ENCODE measurements around the gene LSAMP.
"Not testable (repeated sequence)": the region's sequence is repeated elsewhere in the genome, so short reads cannot be mapped to it uniquely, and the experiment has no call there.

The LSAMP gene

DNA sequence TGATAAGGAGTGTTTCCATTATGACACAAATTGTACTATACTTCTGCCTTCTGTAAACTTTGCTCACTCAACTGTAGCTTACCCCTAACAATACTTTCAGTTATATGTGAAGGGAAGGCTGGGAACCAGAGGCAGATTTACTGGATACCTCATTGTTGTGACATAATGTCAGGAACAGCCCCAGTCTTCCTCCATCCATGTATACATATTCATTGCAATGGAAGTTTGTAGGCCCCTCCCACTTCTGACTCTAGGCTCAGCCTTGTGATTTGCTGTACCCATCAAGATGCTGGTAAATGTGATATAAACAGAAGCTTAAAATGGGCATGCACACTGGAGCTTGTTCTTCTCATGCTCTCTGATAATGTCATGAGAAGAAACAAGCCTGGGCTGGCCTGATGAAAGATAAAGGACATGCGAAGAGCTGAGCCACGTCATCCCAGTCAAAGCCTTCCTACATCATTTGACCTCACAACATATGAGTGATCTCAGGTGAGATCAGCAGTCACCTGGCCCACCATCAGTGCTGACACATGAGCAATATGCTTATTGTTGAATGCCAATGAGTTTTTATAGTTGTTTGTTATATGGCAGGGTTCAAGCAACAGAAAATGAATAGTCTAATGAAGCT, 554.2 kb downstream of the LSAMP start:
- DNase-seq (ENCODE audit: low read depth), result no peak

DNA sequence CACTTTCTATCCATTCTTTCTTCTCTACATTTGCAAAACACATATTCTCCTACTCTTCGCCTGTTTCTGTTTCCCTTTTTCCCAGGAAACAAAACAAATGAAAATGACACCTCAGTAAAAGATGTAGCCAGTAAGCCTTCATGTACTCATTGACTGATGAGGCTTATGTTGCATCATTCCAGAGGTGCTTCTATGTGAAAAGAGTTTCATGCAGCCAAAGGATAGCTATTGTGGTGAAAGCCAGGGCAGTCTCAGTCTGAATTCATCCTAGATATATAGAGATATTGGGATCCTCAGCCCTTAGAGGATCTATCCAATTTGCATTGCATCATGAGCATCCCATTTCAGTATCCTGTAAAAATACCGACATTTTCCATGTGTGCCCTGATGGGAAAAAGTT, 554.7 kb downstream of the LSAMP start:
- DNase-seq (ENCODE audit: low read depth), result no peak

- no peak for DNase-seq (ENCODE audit: low read depth)
These were observed 559.7 kb downstream of the LSAMP start for GRCh38 chr3:115885621-115886020.

DNA sequence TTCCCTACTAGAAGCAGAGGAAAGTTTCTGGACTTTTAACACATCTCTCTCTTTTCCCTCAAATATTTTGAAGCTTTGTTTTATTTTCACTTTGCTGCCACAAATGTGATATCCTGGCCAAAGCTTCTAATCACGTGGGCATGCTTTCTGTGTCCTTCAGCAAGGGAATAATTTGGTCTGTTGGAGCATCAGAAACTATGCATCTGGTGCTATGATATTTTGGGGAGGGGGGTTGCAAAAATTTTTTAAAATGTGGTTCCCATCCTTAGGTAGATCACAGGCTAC, 567.7 kb downstream of the LSAMP start:
- DNase-seq (ENCODE audit: low read depth), result no peak

DNA sequence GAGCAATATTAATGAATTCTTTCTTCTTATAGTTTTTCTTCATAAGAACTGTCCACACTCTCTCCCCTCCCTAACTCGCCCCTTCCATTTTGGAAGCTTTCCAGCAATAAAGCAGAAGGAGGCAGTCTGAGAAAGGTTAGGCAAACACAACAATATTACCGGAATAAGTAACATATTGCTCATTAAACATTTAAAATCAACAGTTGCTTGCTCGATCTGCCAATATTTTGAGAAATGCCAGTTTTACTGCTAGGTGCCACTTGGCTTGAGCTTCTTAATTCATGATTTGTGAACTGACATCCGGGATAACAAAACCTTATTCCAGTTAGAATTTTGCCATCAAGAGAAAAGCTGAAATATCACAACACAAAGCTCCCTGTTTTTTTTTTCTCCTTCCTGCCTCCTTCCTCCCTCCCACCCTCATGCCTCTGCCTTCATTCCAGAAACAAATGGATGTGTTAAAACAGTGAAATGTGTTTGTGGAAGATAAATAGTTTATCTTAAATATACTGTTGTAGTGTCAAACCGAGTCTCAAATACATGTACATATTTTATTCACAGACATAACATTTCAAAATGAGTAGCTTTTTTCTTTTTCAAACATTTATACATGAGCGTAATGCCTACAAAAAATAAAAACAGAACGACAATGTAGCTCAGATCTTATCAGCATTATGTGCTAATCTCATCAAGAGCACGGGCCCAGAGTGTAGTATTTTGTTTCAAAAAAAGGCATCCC, 568.2 kb downstream of the LSAMP start:
- DNase-seq (ENCODE audit: low read depth), result no peak

GRCh38 chr3:115875460-115875859, 569.8 kb downstream of the LSAMP start:
- DNase-seq (ENCODE audit: low read depth), result no peak

DNA sequence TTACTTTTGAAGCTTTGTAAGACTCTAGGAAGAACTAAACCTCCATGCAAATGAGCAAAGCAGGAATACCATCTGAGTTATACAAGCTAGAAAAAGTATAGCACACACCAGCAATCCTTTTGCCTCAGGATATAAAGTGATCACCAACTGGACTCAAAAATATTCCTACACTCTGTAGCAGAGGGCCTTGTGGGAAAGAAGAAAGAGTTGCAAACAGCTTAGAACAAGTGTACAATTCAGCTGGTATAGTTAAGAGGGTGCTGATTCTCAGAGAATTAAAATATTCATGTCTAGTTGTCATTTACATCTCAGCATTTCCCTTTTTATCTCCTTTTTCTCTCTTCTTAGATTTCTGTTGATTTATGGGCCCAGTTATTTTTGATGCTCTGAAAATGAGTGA, 573.6 kb downstream of the LSAMP start:
- no peak for DNase-seq (ENCODE audit: low read depth)

DNA sequence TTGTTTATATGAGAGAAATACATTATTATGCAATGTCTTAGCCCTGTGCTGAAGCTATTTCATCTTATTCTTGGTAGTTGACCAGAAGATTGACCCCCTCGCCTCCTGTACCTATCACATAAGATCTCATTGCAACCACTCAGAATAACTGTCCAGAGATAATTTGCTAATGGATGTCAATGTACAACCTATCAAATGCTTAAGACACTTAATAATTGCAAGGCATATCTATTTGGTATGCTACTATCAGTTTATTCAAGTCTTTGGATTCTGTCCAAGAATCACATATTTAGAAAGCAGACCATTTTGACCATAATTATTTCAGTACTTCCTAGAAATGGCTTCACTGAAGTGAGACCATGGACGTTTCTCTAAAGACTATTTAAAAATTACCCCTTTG, 580.4 kb downstream of the LSAMP start:
- DNase-seq (ENCODE audit: low read depth), result no peak

DNA sequence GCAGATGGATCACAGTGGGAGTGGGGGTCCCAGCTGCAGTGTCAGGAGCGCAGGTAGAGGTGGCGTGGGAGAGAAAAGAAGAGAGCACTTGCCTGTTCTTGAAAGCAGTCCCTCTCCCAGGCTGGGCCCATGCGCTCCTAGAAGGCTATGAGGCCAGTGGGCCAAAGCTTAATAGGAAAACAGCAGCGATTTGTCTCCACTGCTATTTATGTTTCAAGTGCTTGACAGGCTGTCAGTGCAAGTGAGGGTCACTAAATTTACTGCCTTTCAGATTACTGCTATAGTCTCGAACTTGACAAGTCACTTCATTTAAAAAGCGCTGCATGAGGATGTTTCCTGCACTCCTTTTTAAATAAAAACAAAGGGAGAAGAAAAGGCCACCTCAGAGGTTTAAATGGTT, 582.4 kb downstream of the LSAMP start:
- DNase-seq (ENCODE audit: low read depth), result no peak

DNA sequence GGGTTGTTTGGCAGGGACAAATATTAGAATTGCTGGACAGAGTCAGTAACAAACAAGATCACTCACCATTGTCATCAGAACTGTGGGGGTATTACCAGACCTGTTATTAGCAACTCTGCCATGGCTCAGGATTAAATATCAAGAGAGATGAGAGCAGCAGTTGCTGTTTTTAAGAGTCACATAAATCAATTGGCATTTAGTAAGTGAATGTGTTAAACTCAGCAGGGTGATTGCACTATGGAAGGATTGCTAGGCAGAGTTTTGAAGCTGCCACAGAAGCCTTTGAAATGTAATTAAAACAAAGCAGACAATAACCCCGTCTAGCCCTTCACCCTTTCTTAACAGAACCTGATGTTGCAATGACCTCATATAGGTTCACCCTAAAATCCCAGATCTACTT, 583.2 kb downstream of the LSAMP start:
- DNase-seq (ENCODE audit: low read depth), result no peak

DNA sequence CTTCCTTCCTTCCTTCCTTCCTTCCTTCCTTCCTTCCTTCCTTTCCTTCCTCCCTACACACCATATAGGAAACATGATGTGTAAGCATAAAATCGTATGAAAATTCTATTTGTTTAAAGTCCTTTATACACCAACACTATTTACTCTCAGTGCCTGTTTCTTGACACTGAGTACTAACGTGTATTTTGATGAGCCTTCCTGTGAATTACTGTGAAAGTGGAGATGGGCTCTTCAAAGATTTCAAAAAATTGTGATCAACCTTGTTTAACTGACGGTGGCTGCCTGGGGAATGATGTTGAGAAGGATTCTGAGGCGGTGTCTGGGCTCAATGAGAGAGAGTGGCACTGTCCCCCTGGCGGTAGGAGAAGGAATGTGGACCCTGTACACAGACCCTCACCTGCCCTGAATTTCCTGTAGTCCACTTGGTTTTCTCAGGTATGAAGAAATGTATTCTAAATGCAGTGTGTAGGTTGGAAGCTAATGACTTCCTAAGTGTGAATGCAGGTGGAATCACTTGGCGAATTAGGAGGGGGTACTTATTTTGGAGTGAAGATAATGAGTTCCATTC, 584.0 kb downstream of the LSAMP start:
- DNase-seq (ENCODE audit: low read depth), result no peak

GRCh38 chr3:115860766-115861165, 584.5 kb downstream of the LSAMP start:
- no peak for DNase-seq (ENCODE audit: low read depth)

GRCh38 chr3:115859002-115859807, 586.1 kb downstream of the LSAMP start:
- no peak for DNase-seq (ENCODE audit: low read depth)

DNA sequence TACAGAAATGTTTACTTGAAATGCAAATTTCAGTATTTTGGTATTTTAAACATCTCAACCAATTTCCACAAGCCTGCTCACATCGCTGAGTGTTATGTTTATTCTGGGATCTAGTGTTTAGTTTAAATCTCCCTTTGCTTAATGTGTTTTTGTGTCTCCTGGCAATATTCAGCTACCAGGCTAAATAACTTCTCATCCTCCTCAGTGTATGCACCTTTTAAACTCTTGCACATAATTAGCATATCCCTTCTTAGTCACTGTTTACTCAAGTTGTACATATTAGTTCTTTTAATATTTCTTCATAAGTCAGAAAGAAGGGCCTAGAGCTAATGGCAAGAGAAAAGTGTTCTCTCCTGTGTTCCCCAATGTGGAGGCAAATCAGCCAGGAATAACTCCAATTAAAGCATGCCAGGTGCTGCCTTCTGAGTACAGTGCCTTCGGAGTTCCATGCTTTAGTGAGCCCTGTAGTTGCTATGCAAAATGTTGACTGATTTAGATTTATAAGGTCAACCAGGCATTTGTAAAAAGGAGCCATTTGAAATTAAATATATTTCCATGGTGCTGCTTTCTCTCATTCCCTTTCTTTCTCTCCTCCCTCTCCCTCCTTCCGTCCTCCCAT, 587.7 kb downstream of the LSAMP start:
- no peak for DNase-seq (ENCODE audit: low read depth)

DNA sequence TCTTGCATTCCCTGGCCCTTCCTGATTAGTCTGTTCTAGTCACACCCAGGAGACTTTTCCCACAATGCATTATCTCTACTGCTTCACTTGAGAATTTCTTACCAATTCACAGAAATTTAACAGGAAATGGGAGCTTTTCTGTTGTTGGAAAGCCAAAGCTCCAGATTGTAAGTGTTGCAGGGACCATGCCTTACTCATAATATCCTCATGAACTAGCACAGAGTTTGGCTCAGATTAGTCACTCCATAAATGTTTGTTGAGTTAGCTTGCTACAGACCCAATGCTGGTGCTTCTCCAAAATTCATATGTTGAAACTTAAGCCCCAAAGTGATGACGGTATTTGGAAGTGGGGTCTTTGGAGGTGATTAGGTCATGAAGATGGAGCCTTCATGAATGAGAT, 589.4 kb downstream of the LSAMP start:
- no peak for DNase-seq (ENCODE audit: low read depth)

DNA sequence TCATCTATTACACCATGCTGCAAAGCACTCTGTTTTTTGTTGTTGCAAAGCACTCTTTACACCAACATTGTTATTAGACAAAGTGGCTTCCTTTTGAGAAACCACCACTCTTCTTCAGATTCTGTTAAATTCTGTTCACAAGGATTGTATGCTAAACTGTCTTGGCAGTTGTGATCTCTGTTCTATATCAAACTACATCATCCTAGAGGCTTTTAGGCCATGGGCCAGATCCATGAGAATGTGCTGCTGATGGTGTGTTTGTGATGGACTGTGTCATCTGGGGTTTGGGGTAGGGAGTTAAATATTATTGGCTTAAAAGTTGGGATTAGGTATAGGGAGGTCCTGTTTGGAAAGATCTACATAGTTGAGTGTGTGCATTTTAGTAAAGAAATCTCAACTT, 592.2 kb downstream of the LSAMP start:
- no peak for DNase-seq (ENCODE audit: low read depth)

DNA sequence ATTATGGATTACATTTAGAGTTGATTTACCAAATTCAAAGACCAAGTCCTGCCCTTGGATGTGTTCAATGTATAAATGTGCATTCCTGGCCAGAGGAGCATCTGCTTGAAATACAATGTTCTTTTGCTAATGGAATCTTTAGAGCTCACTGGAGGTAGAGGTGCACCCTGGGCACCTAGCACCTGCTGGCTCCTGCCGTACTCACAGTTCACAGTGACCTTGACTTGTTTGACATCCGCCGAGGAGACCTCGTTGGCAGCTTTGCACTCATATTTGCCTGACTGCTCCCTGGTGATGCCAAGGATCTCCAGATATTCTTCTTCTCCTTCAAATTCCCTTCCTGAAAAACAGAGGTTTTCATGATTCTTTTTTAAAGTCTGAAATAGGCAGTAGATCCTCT, 593.0 kb downstream of the LSAMP start:
- no peak for DNase-seq (ENCODE audit: low read depth)

DNA sequence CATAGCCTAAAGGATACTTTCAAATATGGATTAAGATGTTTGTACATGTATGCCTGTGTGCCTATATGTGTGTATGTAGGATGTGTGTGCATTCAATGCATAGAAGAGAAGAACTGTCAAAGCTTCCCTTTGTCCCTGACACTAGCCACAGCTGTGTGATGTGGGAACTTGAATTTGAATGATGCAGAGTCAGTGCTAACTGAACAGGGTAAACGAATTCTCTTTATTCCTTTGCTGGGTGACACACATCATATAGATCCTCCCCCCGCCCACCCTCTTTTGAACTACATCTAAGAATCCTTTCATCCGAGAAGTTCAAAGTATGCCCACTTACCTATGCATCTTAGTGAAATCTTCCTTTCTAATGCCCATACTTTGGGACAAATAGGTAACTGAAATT, 593.7 kb downstream of the LSAMP start:
- no peak for DNase-seq (ENCODE audit: low read depth)

GRCh38 chr3:115848641-115849040, 596.6 kb downstream of the LSAMP start:
- no peak for DNase-seq (ENCODE audit: low read depth)

DNA sequence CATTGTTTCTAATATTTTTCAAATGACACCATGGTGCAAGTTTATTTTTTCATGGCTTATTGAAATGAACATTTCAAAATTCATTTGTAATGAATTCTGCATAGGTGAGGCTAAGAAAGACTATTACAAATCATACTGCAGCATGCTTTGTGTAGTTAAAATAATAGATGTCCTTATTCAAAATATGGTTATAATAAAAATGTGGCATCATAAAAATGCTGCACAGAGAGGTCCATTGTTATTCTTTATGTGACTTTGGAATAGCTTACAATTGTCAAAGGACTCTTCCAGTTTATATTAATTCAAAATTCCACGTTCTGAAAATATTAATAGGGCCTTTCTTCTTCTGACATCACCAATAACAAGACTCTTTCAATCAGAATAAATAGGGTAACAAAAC, 599.3 kb downstream of the LSAMP start:
- DNase-seq (ENCODE audit: low read depth), result no peak

DNA sequence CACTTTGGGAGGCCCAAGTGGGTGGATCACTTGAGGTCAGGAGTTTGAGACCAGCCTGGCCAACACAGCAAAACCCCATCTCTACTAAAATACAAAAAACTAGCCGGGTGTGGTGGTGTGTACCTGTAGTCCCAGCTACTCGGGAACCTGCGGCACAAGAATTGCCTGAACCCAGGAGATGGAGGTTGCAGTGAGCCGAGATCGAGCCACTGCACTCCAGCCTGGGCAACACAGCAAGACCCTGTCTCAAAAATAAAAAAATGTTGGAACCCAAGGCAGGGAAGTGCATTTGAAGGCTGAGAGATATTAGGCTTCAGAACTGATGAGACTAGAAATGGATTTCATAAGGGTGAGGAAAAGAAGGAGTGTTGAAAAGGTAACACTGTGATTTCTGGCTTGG, 600.6 kb downstream of the LSAMP start:
- DNase-seq (ENCODE audit: low read depth), result not testable (repeated sequence)

GRCh38 chr3:115843206-115843605, 602.1 kb downstream of the LSAMP start:
- no peak for DNase-seq (ENCODE audit: low read depth)

DNA sequence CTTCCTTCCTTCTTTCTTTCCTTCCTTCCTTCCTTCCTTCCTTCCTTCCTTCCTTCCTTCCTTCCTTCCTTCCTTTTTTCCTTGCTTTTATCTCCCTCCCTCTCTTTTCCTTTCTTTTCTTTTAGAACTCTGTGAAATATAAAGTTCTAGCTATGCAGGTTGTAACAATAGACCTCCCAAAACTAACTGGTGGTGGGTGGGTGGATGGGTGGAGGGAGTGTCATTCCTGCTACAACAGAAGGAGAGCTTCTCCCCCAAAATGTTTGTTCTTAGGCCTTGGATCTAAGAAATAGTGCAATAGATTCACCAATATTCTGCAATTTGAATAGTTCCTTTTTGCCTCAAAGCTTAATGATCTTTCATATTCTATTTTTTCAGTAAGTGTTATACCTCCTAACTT, 606.0 kb downstream of the LSAMP start:
- DNase-seq (ENCODE audit: low read depth), result no peak
